Activated CD8-positive, alpha-beta memory T cell treated with anti-CD3 and anti-CD28 coated beads, Interleukin-2, amount 50 U/mL, for 48 hours (primary cell): ENCODE results near the gene PIM1.
A peak's percentile ranks its signal among the peaks of the same experiment; 100 is the strongest.

Experiments used
- DNase-seq: peaks from one replicate; pipeline ENCODE4 v3.0.0-alpha.2; 2020

The PIM1 gene

GRCh38 chr6:37138856-37139229 is 31.1 kb upstream of the PIM1 start:
- DNase-seq = no peak

- no peak for DNase-seq
These were observed 30.6 kb upstream of the PIM1 start for GRCh38 chr6:37139230-37139962.

- DNase-seq = no peak
These were observed 29.8 kb upstream of the PIM1 start for GRCh38 chr6:37140145-37140544.

GRCh38 chr6:37141281-37142049 is 28.5 kb upstream of the PIM1 start:
- DNase-seq = no peak

GRCh38 chr6:37142050-37142614 is 27.8 kb upstream of the PIM1 start:
- DNase-seq = no peak

- DNase-seq = no peak
These were observed 26.4 kb upstream of the PIM1 start for GRCh38 chr6:37143585-37143984.

- DNase-seq = no peak
These were observed 24.5 kb upstream of the PIM1 start for GRCh38 chr6:37145443-37145842.

GRCh38 chr6:37146735-37147157 is 23.2 kb upstream of the PIM1 start:
- DNase-seq = no peak

GRCh38 chr6:37149745-37150144 is 20.2 kb upstream of the PIM1 start:
- DNase-seq = no peak

GRCh38 chr6:37150314-37150713 is 19.6 kb upstream of the PIM1 start:
- DNase-seq = no peak

- DNase-seq = peak; percentile 77
These were observed 14.3 kb upstream of the PIM1 start for GRCh38 chr6:37155394-37156312.

GRCh38 chr6:37158508-37158907 is 11.4 kb upstream of the PIM1 start:
- no peak for DNase-seq

- no peak for DNase-seq
These were observed 8.8 kb upstream of the PIM1 start for GRCh38 chr6:37160922-37161778.

- no peak for DNase-seq
These were observed 7.2 kb upstream of the PIM1 start for GRCh38 chr6:37162740-37163139.

GRCh38 chr6:37168163-37168758 is 1.7 kb upstream of the PIM1 start:
- no peak for DNase-seq

- no peak for DNase-seq
These were observed 999 bp upstream of the PIM1 start for GRCh38 chr6:37168811-37169495.

GRCh38 chr6:37170273-37171200 is 585 bp downstream of the PIM1 start:
- DNase-seq = peak; percentile 83

- peak; percentile 74 for DNase-seq
These were observed 1.4 kb downstream of the PIM1 start for GRCh38 chr6:37171201-37171969.
